NCI-H524 treated with DMSO at 0.1 percent for 48 hours (cell line): Measurements from ENCODE around the gene HM13.
"Not testable (repeated sequence)": the region's sequence is repeated elsewhere in the genome, so short reads cannot be mapped to it uniquely, and the experiment has no call there.

Experiments used
- DNase-seq: peaks from one replicate; lab custom pipeline; 2025; lab: John Stamatoyannopoulos, UW

Gene HM13

GRCh38 chr20:31590717-31591225 lies 76.5 kb downstream of the HM13 start:
- no peak for DNase-seq

GRCh38 chr20:31593221-31594001 lies 79.2 kb downstream of the HM13 start:
- DNase-seq: no peak

GRCh38 chr20:31594002-31594557 lies 79.8 kb downstream of the HM13 start:
- DNase-seq: no peak

DNA sequence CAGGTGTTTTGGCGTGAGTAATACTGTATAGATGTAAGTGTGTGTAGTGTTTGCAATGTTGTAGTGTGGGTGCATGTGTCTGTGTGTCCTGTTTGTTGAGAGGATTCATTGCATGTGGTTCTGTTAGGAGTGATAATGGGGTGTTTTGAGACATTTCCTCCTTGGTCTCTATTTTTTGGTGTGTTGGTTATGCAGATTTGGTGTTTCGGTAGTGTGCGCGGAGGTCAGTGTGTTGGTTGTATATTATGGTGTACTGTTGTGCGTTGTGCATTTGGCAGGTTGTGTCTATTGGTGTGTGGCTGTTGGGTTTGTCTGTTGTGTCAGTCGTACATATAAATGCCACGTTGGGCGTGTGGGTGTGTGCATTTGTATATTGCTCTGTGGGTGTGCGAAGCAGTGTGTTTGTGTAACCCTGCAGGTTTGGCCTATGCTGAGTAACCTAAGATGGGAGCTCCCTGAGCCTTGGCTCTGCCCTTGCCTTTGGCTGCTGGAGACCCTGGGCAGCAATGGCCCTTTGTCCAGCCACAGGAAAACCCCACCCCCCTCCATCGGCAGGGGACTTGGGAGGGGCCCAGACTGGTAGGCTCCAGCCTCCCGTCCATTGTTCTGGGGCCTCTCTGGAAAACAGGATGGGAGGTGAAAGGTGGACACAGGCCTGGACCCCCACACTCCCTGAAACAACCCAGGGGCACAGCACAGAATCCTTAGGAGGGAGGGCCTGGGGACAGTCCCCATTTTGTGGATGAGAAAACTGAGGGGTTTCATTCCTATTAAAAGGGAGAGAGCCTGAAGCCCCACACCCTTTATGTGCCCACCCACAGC lies 80.5 kb downstream of the HM13 start:
- no peak for DNase-seq

DNA sequence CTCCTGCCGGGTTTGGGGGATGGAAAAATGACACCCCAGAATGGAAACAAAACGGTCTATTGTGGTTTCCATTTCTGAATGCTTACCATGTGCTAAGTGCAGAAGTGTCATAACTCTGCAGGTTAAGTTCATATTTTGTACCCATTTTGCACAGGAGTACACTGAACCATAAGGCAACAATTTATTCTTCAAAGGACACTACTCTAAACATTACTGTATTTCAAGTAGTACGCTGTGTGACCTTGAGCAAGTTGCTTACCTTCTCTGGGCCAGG lies 81.1 kb downstream of the HM13 start:
- DNase-seq: no peak

- no peak for DNase-seq
These were observed 81.6 kb downstream of the HM13 start for GRCh38 chr20:31595654-31596411.

GRCh38 chr20:31596412-31596715 lies 82.1 kb downstream of the HM13 start:
- DNase-seq: not testable (repeated sequence)

DNA sequence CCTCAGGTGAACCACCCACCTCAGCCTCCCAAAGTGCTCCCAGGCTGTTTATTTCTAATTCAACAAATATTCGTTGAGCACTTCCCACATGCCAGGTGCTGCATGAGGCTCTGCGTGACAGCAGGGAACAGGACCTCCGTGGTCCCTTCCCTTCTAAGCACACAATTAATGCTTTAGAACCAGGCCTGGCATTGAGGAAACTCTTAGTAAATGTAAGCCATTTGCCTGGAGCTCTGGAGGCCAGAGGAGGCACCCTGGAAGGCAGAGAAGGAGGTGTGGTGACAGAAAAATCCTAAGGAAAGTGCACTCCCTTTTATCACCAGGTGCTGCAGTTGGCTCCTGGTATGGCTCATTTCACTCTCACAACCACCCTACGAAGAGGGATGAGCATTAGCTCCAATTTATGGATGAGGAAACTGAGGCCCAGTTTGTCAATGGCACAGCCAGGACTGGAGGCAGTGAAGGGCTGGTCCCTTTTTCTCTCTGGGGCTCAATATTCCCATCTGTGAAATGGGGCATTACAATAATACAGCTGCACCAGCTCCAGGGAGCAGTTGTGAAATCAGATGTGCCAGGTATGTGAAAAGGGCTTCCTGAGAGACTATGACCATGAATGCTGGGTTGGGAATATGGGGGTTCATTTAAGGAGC lies 82.7 kb downstream of the HM13 start:
- no peak for DNase-seq

GRCh38 chr20:31597481-31597855 lies 83.2 kb downstream of the HM13 start:
- DNase-seq: no peak

DNA sequence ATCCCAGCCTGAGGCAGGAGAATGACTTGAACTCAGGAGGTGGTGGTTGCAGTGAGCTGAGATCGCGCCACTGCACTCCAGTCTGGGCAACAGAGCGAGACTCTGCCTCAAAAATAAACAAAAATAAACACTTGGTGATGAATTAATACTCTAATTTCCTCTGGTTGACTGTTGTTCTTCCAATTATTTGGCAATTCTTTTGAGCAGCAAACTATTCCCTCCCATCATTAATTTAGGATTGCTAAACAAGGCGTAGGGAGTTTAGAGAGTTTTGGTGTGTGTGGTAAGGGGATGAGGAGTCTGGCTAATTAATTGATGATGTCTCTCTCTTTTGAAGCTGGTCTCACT lies 88.2 kb downstream of the HM13 start:
- no peak for DNase-seq

GRCh38 chr20:31602779-31603441 lies 88.7 kb downstream of the HM13 start:
- no peak for DNase-seq

GRCh38 chr20:31603822-31604566 lies 89.8 kb downstream of the HM13 start:
- DNase-seq: peak; percentile 97

DNA sequence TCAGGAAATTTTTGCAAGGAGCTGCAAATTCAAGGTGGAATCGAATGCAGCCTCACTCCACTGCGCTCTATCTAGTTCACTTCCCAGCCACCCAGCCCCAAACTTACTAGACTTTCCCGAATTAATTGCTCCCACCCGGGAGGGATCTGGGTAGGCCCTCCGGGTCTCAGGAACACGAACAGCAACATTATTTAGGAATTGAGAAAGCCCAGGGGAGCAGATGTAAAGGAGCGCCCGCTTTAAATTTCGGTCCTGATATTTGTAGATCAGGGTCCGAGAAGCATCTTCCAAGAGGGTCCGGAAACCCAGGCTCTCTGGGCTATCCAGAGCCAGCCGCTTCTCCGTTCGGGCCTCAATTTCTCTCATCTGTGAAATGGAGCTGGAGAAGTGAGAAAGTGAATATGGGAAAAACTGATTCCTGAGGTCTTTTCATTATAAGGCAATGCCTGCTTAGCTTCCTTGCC lies 90.4 kb downstream of the HM13 start:
- DNase-seq: no peak

GRCh38 chr20:31605031-31605901 lies 91.0 kb downstream of the HM13 start, which contains the start of gene ID1:
Gene ID1, plus strand, starts transcription at chr20:31605289. Its CDS starts 99 bp downstream, at chr20:31605388.
- peak; percentile 86 for DNase-seq

DNA sequence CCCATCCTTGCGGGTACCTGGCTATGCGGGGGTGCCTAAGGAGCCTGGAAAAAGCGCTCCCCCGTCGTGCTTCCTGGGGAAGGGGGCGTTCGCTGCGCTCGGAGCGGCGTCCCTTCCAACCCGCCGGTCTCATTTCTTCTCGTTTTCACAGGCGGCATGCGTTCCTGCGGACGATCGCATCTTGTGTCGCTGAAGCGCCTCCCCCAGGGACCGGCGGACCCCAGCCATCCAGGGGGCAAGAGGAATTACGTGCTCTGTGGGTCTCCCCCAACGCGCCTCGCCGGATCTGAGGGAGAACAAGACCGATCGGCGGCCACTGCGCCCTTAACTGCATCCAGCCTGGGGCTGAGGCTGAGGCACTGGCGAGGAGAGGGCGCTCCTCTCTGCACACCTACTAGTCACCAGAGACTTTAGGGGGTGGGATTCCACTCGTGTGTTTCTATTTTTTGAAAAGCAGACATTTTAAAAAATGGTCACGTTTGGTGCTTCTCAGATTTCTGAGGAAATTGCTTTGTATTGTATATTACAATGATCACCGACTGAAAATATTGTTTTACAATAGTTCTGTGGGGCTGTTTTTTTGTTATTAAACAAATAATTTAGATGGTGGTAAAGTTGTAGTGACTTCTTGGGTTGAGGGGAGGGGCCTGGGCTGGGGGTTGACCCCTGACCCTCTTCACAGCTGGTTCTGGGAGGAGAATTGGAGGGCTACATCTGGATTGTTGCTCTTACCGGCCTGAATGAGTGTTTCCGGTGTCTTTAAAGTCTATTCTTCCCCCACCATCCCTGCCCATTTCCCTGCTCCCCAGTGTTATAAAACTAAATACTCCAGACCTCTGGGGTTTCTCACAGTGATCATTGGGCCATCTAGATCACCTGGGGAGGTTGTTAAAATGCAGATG lies 91.9 kb downstream of the HM13 start:
- no peak for DNase-seq

GRCh38 chr20:31606804-31607639 lies 92.8 kb downstream of the HM13 start:
- DNase-seq: peak; percentile 86

GRCh38 chr20:31607640-31608250 lies 93.5 kb downstream of the HM13 start:
- no peak for DNase-seq
